GM12891 (cell line): ENCODE results near the gene TMEM61.

ENCODE experiments used
- PAX5 ChIP-seq: IDR thresholded peaks from 2 replicates; pipeline ENCODE4 v1.6.1; 2011; ENCODE audit warnings: low read length, moderate library complexity, mild to moderate bottlenecking; ENCODE audit not compliant: insufficient read depth, severe bottlenecking
- POLR2A ChIP-seq: IDR thresholded peaks from 2 replicates; pipeline ENCODE4 v1.6.1; 2011; ENCODE audit warnings: low read depth, low read length, control low read depth
- POLR2AphosphoS5 ChIP-seq: IDR thresholded peaks from 2 replicates; pipeline ENCODE4 v1.6.1; 2011; ENCODE audit warnings: low read depth, low read length, control low read depth

DNA sequence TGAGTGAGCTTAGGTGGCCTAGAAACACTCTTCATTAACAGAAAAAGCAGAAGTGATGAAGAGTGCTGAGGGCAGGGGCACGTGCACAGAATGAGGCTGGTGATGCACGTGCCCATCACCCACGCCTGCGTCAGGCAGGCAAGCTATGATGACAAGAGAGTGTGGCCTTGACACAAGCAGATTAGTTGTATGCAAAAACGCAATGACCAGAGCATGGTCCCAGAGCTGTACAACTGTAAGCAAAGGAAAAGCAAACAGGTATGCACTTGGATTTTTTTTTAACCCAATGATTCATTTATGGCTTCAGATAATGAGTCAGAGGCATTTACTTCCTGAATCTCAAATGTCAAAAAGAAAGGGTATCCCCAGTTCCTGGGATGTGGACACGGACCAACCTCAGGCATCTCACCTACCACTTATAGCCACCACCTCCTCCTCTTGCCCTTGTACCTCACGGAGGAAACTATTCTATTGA lies 9.1 kb upstream of the TMEM61 start:
- TF ChIP-seq POLR2A (no peak), POLR2AphosphoS5 (no peak), PAX5 (no peak)
